ENCODE results near the gene ZNF511.
"Not testable (repeated sequence)": the region's sequence is repeated elsewhere in the genome, so short reads cannot be mapped to it uniquely, and the experiment has no call there.

Gene ZNF511

DNA sequence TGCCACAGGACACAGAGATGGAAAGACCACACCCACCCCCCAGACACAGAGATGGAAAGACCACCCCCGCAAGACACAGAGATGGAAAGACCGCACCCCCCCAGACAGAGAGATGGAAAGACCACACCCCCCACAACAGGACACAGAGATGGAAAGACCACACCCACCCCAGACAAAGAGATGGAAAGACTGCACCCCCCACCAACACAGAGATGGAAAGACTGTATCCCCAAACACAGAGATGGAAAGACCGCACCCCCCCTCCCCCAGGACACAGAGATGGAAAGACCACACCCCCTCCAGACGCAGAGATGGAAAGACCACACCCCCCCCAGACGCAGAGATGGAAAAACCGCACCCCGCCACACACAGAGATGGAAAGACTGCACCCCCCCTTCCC, 8.0 kb downstream of the ZNF511 start:
- DNase-seq = no peak

GRCh38 chr10:133318494-133319127, 9.9 kb downstream of the ZNF511 start:
- DNase-seq = peak; percentile 75

DNA sequence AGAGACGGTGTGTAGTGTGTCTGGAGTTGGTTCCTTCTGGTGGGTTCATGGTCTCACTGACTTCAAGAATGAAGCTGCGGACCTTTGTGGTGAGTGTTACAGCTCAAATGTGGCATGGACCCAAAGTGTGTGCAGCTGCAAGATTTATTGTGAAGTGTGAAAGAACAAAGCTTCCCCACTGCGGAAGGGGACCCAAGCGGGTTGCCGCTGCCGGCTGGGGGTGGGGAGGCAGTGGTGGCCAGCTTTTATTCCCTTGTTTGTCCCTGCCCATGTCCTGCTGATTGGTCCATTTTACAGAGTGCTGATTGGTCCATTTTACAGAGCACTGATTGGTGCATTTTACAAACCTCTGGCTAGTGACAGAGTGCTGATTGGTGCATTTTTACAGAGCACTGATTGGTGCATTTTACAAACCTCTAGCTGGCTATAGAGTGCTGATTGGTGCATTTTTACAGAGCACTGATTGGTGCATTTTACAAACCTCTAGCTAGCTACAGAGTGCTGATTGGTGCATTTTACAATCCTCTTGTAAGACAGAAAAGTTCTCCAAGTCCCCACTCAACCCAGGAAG, 12.2 kb downstream of the ZNF511 start:
- not testable (repeated sequence) for DNase-seq

GRCh38 chr10:133322064-133322709, 13.5 kb downstream of the ZNF511 start:
- DNase-seq = not testable (repeated sequence)

DNA sequence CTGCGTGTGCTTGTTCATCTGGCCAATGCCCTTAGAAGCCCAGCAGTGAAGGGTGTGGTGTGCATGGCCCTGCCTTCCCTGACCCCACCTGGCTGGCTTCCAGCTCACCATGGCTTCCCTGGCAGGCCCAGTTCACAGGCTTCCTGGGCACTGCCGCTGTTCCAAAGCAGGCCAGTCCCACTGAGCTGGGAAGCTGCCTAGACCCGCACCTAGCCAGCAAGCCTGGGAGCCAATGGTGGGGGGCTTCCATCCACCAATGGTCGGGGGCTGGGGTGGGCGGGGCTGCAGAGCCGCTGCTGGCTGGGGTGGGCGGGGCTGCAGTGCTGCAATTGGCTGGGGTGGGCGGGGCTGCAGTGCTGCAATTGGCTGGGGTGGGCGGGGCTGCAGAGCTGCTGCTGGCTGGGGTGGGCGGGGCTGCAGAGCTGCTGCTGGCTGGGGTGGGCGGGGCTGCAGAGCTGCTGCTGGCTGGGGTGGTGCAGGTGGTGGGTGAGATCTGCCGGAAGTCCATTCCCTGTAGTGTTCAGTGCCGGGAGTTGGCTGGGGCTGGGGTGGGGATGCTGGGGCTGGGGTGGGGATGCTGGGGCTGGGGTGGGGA, 15.6 kb downstream of the ZNF511 start:
- peak; percentile 61 for DNase-seq

DNA sequence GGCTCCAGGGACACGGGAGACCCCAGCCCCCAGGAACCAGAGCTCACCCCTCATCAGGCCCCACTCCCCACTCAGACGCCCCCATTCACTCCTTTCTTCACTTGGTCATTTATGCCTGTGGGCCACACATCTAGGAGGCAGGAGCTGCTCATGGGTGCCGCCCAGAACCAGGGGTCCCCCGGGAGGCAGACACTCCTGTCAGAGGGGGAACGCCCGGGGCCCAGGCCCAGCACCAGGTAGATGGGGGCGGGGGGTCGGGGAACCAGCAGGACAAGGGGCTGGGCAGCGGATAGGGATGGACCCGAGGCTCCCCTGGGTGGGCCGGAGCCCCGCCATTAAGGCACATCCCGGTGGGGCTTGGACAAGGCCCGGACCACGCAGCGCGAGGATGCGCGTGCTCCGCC, 16.1 kb downstream of the ZNF511 start:
- DNase-seq = no peak

DNA sequence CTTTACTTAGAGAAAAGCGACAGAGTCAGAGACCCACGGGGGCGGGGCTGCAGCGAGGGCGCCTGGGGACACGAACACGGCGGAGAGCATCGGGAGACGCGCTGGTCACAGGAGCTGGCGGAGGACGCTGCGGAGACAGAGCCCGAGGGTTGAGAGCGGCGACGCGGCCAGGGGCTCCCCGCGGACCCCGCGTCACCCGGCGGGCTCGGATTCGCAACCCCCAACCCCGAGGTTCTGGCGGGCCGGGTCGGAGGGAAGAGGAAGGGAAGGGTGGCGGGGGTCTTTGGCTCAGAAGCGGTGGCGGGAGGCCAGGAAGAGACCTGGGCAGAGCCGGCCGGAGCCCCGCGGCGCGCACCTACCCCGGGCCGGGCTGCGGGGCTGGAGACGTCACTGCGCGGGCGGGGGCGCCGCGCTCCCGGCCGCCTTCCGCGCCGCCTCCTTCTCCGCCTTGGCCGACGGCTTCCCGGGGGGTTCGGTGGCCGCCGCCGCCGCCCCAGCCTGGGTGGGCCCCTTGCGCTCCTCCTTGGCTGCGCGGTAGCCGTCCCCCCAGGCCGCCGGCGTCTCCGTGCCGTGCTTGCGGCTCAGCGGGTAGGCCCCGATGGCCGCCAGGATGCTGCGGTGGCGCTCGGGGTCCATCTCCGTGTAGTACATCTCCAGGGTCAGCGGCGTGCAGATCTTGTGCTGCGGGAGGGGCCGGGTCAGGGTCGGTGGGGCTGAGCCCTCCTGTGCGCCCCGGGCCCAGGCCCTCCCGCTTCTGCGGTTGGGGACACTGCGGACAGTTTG, 16.9 kb downstream of the ZNF511 start:
- no peak for DNase-seq

DNA sequence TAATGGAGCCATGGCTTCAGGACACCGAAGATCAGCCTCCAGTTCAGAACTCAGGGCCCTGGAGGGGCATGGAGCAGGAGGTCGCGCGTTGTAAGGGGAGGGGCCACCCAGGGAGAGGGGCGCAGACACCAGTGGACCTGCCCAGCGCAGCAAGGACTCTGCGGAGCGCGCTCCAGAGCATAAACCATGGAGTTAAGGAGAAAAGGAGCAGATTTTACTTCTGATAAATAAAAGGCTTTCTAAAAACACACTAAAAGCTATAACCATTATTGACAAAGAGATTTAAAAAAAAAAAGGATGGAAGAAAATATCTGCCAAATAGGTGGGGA, 17.5 kb downstream of the ZNF511 start:
- no peak for DNase-seq

DNA sequence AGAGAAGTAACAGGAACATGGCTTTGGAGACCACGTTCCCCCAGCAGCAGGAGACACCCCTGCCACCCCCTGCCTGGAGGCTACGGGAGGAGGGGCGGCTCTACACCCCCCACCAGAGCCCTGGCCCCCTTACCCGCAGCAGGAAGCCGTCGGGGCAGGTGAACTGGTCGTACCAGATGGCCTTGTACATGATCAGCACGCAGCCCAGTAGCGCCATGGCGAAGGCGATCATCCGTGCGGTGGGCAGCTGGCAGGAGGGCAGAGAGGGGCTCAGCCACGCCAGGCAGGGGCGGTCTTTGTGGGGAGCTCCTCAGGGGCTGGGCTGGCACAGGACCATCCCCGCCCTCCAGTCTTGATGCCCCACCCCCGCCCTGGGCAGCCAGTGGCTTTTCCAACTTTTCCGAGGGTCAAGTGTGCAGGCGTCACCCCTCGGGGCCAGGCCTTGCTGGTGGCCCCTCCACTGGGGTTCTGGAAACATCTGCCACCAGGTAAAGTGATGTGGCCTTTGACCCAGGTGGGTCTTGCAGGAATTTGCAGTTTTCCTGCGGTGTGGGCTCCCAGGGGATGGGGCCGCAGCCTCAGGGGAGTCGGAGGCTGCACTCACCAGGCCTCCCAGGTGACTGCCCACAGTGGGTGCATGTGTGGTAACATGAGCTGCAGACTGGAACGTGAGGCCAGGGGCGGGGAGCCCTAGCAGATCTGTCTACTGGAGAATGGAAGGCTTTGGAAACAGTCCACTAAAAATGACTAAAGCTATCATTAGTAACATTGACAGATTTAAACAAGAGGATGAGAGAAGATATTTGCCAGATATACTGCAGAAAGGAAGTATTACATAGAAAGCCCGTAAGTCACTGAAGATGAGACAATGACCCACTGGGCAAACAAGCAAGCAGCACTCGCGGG, 18.3 kb downstream of the ZNF511 start:
- no peak for DNase-seq

- DNase-seq = no peak
These were observed 19.1 kb downstream of the ZNF511 start for GRCh38 chr10:133327651-133328357.

DNA sequence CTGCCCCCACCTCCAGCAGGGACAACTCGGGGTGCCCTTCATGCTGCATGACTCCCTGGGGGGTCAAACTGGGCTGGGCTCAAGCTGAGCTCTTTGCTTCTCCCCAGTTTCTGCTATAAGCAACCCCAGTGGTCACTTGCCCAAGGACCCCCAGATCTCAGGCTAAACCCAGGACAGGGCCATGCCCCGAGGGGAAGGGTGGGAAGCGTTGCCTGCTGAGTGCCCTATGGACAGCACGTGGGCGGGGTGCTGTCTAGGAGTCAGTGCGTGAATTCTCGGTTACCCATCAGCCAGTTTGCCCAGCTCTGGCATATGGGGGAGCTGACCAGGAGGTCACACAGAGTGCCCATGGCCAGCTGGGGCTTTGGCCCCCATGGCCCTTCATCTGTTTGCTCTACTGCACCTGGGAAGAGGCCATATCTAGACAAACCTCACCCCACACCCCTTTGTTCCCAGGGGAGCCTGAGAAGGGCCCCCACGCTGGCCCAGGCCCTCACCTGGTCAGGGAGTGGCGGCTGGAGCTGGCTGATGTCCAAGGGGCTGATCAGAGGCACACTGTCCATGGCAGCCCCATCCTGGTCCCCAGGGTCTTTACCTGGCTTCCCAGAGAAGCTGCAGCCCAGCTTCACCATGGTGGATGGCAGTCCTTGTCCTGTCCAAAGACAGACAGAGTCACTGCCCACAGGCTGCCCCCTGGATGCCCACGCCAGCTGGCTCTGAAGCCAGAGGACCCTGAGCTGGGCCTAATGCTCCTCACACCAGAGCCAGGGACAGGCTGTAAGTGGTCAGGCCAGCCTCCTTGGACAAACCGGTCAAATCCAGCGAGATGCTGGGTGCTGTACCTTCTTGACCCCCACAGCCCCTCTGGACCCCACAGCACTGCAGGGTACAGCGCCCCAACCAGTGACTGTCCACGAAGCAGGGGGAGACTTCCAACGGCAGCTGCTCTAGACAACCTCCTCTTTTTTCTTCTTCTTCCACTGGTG, 19.9 kb downstream of the ZNF511 start:
- no peak for DNase-seq

DNA sequence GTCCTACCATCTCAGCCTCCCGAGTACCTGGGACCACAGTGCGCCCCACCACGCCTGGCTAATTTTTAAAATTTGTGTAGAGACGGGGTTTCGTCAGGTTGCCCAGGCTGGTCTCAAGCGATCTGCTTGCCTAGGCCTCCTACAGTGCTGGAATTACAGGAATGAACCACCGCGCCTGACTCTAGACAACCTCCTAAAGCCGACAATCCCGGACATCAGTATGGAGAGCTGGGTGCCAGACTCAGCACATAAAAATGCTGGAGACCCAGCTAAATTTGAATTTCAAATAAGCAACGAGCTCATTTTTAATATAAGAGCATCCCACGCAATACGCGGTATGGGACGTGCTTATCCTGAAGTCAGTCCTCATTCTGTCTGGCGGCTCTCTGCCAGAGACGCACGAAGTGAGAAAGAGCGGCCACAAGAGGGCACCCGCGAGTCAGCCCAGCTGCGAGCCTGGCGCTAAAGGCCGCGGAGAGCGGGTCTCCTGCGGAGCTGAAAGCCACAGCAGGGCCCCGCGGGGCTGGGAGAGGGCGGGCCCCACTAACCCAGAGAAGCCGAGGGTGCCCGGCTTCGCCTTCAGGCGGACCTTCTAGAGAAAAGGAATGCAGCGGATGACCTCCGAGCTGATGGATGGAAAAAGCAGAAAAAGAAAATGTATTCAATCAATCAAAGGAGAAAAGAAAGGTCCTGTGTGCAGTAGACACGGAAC, 20.9 kb downstream of the ZNF511 start:
- peak; percentile 87 for DNase-seq

DNA sequence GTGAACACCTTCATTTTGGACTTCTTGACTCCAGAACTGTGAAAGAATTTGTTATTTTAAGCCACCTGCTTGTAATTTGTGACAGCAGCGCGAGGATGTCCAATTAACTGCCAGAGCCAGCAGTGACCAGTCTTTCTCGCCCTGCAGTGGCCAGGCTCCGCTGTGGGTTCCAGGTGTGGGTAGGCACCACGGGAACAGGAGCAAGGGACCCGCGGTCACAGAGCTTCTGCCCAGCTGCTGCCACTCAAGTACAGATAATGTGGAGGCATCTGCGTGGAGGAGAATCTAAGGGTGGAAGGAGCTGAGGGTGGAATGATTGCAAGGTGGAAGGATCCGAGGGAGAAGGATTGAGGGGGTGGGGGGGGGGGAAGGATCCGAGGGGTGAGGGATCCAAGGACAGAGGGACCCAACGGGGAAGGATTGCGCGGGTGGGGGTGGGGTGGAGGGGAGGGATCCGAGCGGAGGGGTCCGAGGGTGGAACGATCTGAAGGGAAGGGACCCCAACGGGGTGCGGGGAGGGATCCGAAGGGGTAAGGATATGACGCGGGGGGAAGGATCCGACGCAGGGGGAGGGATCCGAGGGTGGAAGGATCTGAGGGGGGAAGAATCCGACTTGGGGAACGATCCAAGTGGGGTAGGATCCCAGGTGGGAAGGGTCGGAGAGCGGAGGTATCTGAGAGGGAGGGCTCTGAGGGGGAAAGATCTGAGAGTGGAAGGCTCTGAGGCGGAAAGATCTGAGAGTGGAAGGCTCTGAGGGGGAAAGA, 24.4 kb downstream of the ZNF511 start:
- DNase-seq = no peak

DNA sequence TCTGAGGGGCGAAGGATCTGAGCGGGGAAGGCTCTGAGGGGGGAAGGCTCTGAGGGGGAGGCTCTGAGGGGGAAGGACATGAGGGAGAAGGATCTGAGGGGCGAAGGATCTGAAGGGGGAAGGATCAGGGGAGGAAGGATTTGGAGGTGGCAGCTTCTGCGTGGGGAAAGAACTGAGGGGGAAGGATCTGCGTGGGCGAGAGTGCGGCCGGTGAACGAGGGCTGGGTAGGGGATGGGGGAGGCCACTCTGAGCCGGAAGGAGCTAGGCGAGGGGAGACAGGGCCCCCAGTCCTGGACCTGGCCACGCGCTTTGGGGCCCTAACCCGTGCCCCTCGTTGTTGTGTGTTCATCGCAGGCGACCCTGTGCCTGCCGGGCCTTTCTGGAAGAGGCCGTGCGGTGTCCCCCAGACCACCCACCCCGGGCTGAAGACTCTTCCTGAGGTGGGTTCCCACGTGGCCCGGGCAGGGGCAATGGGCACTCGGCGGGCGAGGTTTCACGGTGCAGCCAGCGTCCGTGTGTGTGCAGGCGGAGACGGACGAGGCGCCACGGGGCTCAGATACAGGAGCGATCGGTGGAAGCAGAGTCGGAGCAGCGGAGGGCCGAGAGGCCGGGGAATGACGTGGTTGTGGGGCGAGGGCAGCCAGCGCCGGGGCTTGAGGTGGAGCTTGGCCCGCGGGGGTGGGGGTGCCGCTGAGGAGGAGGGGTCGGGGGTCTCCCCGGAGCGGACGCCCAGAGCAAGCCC, 26.0 kb downstream of the ZNF511 start:
- DNase-seq = no peak

DNA sequence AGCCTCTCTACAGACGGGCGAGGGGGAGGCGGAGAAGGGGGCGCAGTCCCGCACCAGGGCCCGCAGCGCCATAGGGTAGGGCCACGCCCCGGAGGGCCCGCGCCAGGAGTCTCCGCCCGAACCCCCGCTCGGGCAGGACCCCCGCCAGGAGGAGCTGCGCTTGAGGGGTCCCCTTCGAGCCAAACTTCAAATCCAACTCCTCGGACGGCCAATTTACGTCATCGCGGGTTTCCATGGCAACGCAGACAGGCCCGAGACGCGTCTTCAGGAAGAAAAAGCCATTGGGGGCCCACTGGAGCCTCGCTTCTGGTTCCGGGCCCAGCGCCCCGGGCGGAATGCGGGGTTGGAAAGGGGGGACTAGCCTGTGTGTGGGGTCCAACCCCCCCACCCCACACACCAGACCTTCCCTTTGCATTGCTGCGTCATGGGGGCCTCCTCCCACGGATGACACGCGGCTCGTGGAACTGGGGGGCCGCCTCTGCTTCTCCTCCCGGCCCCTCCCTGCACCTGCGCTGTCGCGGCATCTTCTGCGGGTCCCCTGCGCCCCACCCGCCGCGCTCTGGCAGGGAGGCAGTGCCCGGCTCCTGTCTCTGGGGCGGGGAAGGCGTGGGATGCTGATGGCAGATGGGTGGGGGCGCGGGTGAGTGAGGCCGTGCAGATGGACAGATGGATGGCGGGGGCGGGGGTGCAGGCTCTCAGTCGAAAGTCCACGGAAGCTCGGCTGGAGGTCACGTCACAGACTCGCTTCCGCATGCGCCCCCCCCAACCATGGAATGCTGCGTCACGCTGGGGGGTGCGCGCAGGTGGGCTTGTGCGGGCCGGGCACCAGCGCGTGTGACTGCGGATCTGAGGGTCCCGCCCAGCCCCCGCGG, 26.8 kb downstream of the ZNF511 start:
- DNase-seq = peak; percentile 62

DNA sequence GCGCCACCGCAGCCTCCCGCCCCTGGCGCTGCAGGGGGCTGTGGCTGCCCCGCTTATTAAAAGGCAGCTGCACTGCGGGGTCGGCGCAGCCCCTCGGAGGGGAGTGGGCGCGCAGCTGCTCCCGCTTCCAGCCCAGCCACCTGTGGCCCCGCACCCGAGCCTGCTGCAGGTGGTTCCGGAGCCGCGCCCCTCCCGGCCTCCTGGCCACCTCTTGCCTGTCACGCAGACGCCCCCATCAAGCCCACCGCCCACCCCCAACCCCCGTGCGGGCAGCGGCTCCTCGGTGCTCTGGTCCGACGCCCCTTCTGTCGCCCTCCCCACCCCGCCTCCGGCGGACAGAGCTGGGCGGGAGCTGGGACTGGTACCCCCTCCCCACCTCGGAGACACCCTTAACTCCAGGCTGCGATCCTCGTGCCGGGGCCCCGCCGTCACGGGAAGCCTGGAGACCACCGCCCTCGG, 27.4 kb downstream of the ZNF511 start:
- no peak for DNase-seq

Measured in activated CD4-positive, alpha-beta T cell treated with anti-CD3 and anti-CD28 coated beads, Interleukin-10, Interleukin-2, amounts not matched to agents 100 ng/mL and 50 ng/mL, durations not matched to agents 16 hours and 8 hours (primary cell).